MM.1S (cell line): ENCODE measurements around the gene PPP1R3E.

Source experiments
- DNase-seq: peaks from one replicate; pipeline ENCODE4 v3.0.0-alpha.2; 2015
- H2AFZ ChIP-seq: fragments of 300-600 bp; sonication (generic); 2 replicates; pipeline ENCODE4 v1.6.0; 2016; ENCODE audit warnings: antibody characterized with exemption, low read length
- H3F3A ChIP-seq: fragments of 300-600 bp; sonication (generic); 2 replicates; pipeline ENCODE4 v1.6.1; 2016; ENCODE audit warnings: mild to moderate bottlenecking, antibody characterized with exemption, low read length, moderate library complexity, mixed read lengths; ENCODE audit not compliant: insufficient read depth
- H3K27ac ChIP-seq: fragments of 300-600 bp; sonication (generic); 2 replicates; pipeline ENCODE4 v1.5.1; 2016; ENCODE audit warnings: mild to moderate bottlenecking, low read length
- H3K27me3 ChIP-seq: fragments of 300-600 bp; sonication (generic); replicated peaks from 2 replicates; pipeline ENCODE4 v1.6.0; 2016; ENCODE audit warnings: low read length; ENCODE audit not compliant: insufficient read depth
- H3K36me3 ChIP-seq: fragments of 300-600 bp; sonication (generic); replicated peaks from 2 replicates; pipeline ENCODE4 v1.6.1; 2016; ENCODE audit warnings: mild to moderate bottlenecking, low read length, mixed read lengths; ENCODE audit not compliant: insufficient read depth
- H3K4me1 ChIP-seq: fragments of 300-600 bp; sonication (generic); 2 replicates; pipeline ENCODE4 v1.6.1; 2016; ENCODE audit warnings: low read length, mixed read lengths
- H3K4me2 ChIP-seq: fragments of 300-600 bp; sonication (generic); 2 replicates; pipeline ENCODE4 v1.6.0; 2016; ENCODE audit warnings: low read depth, low read length
- H3K4me3 ChIP-seq: fragments of 300-600 bp; sonication (generic); 2 replicates; pipeline ENCODE4 v1.5.1; 2016; ENCODE audit warnings: low read length, mixed read lengths
- H3K79me2 ChIP-seq: fragments of 300-600 bp; sonication (generic); 2 replicates; pipeline ENCODE4 v1.6.1; 2016; ENCODE audit warnings: mixed run types, low read length, mixed read lengths
- H3K9ac ChIP-seq: fragments of 300-600 bp; sonication (generic); 2 replicates; pipeline ENCODE4 v1.6.1; 2016; ENCODE audit warnings: low read length, mixed read lengths
- H3K9me2 ChIP-seq: fragments of 300-600 bp; sonication (generic); replicated peaks from 2 replicates; pipeline ENCODE4 v1.6.1; 2016; ENCODE audit warnings: mild to moderate bottlenecking, low read length, mixed read lengths; ENCODE audit not compliant: insufficient read depth
- H3K9me3 ChIP-seq: fragments of 300-600 bp; sonication (generic); replicated peaks from 2 replicates; pipeline ENCODE4 v1.6.1; 2016; ENCODE audit warnings: mild to moderate bottlenecking, low read length, mixed read lengths; ENCODE audit not compliant: insufficient read depth
- H4K20me1 ChIP-seq: fragments of 300-600 bp; sonication (generic); 2 replicates; pipeline ENCODE4 v1.6.1; 2016; ENCODE audit warnings: mild to moderate bottlenecking, low read length, moderate library complexity, mixed read lengths; ENCODE audit not compliant: insufficient read depth
- EZH2 ChIP-seq: fragments of 300-600 bp; sonication (generic); optimal IDR thresholded peaks from 2 replicates; pipeline ENCODE3; 2017; ENCODE audit warnings: low read depth, mild to moderate bottlenecking, antibody characterized with exemption, low read length, mixed read lengths
- EZH2phosphoT487 ChIP-seq: fragments of 300-600 bp; sonication (generic); IDR thresholded peaks from 2 replicates; pipeline ENCODE4 v1.6.1; 2018; ENCODE audit warnings: antibody characterized with exemption, low read length
- TF ChIP-seq, protein P1 (sequence below): fragments of 300-600 bp; sonication (generic); IDR thresholded peaks from 2 replicates; pipeline ENCODE4 v1.5.1; 2016; ENCODE audit warnings: antibody characterized with exemption, low read length, mixed read lengths

The PPP1R3E gene

DNA sequence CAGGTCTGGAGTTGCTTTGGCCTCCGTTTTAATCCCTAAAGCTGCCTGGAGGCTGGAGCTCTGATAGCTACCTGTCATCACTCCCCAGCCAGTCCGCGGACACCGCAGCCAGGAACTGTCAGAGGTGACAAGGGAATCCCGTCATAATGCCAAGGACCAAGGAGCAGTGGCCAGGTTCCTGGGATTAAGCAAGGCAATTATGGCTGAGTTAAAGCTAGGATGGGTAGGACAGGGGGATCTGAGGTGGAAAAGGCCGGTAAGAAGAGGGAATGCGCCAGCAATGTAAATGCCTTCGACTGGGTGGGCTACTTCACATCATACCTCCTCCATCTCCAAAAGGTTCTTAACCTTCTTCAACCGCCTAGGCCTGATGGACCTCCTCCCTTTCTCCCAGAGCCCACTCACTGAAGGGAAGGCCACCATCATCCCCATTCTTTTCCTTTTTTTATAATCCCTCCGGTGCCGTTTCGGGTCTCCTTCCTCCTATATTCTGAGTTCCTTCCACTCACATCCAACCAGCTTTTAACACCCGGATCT is 1.9 kb downstream of the PPP1R3E start:
- Histone ChIP-seq H3K4me2 (peak overlapping the region; percentile 77), H3K27ac (peak overlapping the region; percentile 44; the same call in 1 of the 2 replicates), H4K20me1 (no peaks in the 10 kb centered on the region), H3F3A (peaks cover 8% of the 10 kb centered on the region), H3K36me3 (no peaks in the 10 kb centered on the region), H3K4me3 (peak overlapping the region; percentile 72), H3K9ac (peak overlapping the region; percentile 82), H3K9me2 (no peaks in the 10 kb centered on the region), H2AFZ (peak overlapping the region; percentile 34; the same call in 1 of the 2 replicates), H3K79me2 (peaks cover 5% of the 10 kb centered on the region; the same call in 1 of the 2 replicates), H3K27me3 (no peaks in the 10 kb centered on the region), H3K9me3 (no peaks in the 10 kb centered on the region), H3K4me1 (no peaks in the 10 kb centered on the region)
- TF ChIP-seq, protein P1, sequence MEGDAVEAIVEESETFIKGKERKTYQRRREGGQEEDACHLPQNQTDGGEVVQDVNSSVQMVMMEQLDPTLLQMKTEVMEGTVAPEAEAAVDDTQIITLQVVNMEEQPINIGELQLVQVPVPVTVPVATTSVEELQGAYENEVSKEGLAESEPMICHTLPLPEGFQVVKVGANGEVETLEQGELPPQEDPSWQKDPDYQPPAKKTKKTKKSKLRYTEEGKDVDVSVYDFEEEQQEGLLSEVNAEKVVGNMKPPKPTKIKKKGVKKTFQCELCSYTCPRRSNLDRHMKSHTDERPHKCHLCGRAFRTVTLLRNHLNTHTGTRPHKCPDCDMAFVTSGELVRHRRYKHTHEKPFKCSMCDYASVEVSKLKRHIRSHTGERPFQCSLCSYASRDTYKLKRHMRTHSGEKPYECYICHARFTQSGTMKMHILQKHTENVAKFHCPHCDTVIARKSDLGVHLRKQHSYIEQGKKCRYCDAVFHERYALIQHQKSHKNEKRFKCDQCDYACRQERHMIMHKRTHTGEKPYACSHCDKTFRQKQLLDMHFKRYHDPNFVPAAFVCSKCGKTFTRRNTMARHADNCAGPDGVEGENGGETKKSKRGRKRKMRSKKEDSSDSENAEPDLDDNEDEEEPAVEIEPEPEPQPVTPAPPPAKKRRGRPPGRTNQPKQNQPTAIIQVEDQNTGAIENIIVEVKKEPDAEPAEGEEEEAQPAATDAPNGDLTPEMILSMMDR: no peak
- TF ChIP-seq EZH2: no peak
- no peak for TF ChIP-seq EZH2phosphoT487
- no peak for DNase-seq

DNA sequence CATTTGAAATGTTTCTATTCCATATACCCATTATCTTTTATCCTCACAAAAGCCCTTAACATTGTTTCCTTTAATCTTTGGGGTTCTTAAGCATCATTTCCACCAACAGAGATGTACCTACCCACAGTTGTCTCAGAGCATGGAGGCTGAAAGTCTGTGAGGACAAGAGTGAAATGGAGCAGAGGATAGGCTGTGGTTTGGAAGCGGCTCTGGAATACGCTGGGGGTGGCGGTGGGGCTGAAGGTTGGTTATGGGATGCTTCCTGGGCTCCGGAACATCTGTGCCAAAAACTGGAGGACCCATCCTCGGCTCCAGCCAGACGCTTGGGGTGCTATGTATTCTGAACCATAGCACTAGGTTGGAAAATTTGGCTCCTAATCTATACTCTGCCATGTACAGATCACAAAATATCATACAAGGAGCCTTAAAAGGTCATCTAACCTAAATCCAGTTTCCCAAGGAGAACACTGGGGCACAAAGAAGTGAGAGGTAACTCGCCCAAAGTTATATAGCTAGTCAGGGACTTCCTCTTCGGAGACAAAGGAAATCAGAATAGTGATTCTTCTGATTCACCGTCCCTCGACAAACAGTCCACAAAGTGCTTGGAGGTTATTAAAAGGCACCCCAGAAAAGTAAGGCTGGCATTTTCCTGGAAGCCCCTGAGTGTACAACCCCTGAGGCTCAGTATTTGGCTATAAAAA is 2.5 kb downstream of the PPP1R3E start:
- Histone ChIP-seq H3K27ac (peak overlapping the region; percentile 44; the same call in 1 of the 2 replicates), H3K36me3 (no peaks in the 10 kb centered on the region), H2AFZ (no peak overlapping the region), H3K79me2 (peaks cover 5% of the 10 kb centered on the region; the same call in 1 of the 2 replicates), H3K9me3 (no peaks in the 10 kb centered on the region), H3K9ac (peak overlapping the region; percentile 82; the same call in 1 of the 2 replicates), H3K4me1 (no peaks in the 10 kb centered on the region), H3K4me3 (peak overlapping the region; percentile 72), H3K9me2 (no peaks in the 10 kb centered on the region), H4K20me1 (no peaks in the 10 kb centered on the region), H3K4me2 (peak overlapping the region; percentile 77), H3K27me3 (no peaks in the 10 kb centered on the region), H3F3A (peaks cover 8% of the 10 kb centered on the region)
- no peak for DNase-seq
- TF ChIP-seq EZH2phosphoT487 (no peak), EZH2 (no peak)
- TF ChIP-seq, protein P1: no peak

DNA sequence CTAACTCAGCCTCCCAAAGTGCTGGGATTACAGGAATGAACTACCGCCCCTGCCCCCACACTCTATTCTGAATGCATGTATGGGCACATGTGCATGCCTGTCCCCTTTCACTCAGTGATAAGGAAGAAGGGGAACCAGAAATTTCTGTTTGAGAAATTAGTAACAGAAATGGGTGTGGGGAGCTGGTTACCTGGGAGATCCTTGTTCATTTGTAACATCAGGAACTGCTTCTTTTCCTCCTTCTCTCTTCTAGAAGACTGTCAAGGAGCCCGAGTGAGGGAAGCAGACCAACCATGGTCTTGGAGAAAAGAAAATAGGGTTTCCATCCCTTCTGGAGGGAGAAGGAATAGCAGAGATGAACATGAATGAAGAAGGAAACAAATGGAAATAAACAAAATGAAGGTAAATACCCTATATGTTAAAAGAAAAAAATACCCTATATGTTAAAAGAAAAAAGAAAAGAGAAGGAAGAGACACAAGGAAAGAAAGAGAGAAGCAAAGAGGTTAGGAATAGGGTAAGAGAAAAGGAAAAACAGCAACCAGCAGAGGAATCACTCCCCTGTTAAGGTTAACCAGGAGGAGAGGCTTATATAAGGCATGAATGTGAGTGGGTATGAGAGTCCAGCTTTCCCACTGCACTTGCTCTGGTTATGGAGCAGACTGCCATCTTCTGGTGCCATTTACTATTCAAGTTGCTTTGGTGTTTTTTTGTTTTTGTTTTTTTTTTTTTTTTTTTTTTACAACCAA is 3.3 kb downstream of the PPP1R3E start:
- Histone ChIP-seq H3K27me3 (no peaks in the 10 kb centered on the region), H3K4me2 (no peak overlapping the region), H3K27ac (no peak overlapping the region), H3K4me1 (no peaks in the 10 kb centered on the region), H3F3A (peaks cover 8% of the 10 kb centered on the region), H4K20me1 (no peaks in the 10 kb centered on the region), H3K9ac (no peak overlapping the region), H3K36me3 (no peaks in the 10 kb centered on the region), H3K4me3 (no peak overlapping the region), H2AFZ (no peak overlapping the region), H3K79me2 (peaks cover 5% of the 10 kb centered on the region; the same call in 1 of the 2 replicates), H3K9me3 (no peaks in the 10 kb centered on the region), H3K9me2 (no peaks in the 10 kb centered on the region)
- DNase-seq: no peak
- TF ChIP-seq, protein P1: peak; percentile 22; the same call in 1 of the 2 replicates
- TF ChIP-seq EZH2: no peak
- no peak for TF ChIP-seq EZH2phosphoT487
